Activated CD8-positive, alpha-beta memory T cell treated with anti-CD3 and anti-CD28 coated beads, Interleukin-2, amount 50 U/mL, for 1 hour (primary cell): ENCODE results near the gene NCOA5.

Source experiments
- DNase-seq: peaks from one replicate; pipeline ENCODE4 v3.0.0-alpha.2; 2020; ENCODE audit errors: extremely low read depth

NCOA5 gene

GRCh38 chr20:46017272-46017671, 72.5 kb downstream of the NCOA5 start:
- no peak for DNase-seq

DNA sequence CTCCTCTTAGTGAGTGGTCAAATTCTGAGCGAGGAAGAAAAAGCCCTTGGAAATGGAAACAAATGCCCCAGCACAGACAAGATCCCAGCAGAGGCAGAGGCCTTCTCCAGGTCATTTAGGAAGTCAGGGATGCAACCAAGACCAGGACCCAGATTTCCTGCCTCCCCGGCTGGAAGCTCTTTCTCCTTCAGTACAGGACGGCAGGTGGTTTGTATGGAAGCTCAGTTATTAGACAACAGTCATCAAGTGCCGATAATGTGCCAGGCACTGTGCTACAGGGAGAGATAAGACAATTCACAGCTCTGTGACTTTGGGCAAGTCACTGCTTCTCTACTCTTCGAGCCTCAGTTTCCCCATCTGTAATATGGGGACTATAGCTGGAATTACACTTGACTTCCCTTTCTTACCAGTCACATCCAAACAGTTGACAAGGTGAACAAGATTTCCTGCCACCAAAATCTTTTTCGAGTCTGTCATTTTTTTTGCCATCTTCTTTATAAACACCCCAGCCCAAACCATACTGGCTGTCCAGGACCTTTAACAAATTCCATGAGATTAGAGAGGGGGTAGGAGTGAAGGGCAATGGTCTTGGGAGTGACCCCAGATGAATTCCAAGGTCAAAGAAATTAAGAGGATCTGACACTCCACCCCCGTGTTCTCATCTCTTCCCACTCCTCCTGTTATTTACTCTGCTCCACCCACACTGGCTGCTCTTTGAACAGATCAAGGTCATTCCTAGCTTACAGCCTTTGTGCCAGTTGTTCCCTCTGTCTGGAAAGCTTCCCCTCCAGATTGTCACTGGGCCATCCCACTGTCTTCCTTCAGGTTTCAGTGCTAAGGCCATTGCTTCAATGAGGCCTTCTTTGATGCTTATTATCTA, 75.0 kb downstream of the NCOA5 start:
- no peak for DNase-seq

DNA sequence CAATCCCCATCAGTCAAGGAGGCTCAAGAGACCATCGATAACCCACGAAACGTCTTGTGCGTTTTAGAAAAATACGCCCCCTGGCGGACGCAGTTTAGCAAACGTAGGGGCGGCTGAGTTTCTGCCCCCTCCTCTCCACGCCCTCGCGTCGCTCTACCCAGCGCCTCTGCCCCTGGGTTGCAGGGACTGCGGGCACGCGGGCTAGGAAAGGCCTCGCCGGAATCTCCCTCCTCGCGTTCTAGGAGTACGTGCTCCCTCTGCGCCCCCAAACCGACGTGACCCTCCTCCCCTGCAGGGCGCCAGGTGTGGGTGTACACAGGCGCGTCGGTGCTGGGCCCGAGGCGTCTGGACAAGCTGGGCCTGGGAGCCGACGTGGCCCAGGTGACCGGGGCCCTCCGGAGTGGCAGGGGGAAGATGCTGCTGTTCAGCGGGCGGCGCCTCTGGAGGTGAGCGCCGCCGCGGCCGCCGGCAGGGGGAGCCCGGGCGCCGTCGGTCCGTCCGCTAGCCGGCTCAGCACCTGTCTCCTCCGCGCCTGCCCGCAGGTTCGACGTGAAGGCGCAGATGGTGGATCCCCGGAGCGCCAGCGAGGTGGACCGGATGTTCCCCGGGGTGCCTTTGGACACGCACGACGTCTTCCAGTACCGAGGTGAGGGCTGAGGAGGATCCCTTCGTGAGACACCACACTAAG, 75.8 kb downstream of the NCOA5 start:
- DNase-seq = no peak

- no peak for DNase-seq
Observed at GRCh38 chr20:46013322-46013828, 76.4 kb downstream of the NCOA5 start.

GRCh38 chr20:46012921-46013320, 76.8 kb downstream of the NCOA5 start:
- DNase-seq = no peak

DNA sequence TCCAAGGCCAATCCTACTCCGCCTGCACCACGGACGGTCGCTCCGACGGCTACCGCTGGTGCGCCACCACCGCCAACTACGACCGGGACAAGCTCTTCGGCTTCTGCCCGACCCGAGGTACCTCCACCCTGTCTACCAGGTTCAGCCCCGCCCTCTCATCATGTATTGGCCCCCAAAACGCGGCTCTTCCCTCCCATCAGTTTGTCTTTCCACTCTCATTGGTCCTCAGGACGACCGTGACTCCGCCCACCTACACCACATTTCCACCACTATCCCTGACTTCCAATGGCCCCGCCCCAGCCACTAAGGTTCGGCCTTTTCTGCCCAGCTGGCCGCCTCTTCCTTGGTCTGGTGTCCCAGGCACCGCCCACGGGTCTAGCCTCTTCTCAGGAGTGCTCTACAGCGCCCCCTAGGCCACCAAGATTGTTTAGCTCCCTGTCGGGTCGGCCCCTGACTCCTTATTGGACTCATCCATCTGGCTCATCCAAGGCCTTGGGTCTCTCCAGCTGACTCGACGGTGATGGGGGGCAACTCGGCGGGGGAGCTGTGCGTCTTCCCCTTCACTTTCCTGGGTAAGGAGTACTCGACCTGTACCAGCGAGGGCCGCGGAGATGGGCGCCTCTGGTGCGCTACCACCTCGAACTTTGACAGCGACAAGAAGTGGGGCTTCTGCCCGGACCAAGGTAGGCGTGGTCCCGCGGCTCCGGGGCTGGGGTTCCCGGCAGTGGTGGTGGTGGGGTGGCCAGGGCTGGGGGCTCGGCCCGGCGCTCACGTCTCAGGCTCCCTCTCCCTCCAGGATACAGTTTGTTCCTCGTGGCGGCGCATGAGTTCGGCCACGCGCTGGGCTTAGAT, 77.9 kb downstream of the NCOA5 start:
- no peak for DNase-seq
